CD8-positive, alpha-beta memory T cell (primary cell): ENCODE measurements around the gene SOAT2. TPM values are rescaled to one million over a fixed set of nuclear protein-coding genes. Genes with fewer than 3 reads are reported as not detected.

Experiments used
- CTCF ChIA-PET: fragments of 350-600 bp; sonication (Branson Sonifier 250); formaldehyde crosslinking; loops from one replicate; lab custom pipeline; 2021; ENCODE audit warnings: antibody characterized with exemption; lab: Charles Lee
- POLR2A ChIA-PET: fragments of 350-600 bp; sonication (Branson Sonifier 250); formaldehyde crosslinking; loops from one replicate; lab custom pipeline; 2021; ENCODE audit warnings: antibody characterized with exemption; lab: Charles Lee
- DNase-seq, 5 donors: peaks; one replicate each; pipeline versions ENCODE4 v3.0.0 to v3.0.0-alpha.2; 2020 to 2022; ENCODE audit warnings: mixed read lengths in 1 of 5
- H3K27ac ChIP-seq: one replicate; pipeline ENCODE4 v1.7.0; 2013; ENCODE audit warnings: low read depth, mild to moderate bottlenecking, low read length, moderate library complexity
- H3K27me3 ChIP-seq: 2 replicates; pipeline ENCODE4 v1.7.0; 2013; ENCODE audit warnings: low read length, mild to moderate bottlenecking; ENCODE audit not compliant: insufficient read depth, poor library complexity, severe bottlenecking
- H3K36me3 ChIP-seq: 2 replicates; pipeline ENCODE4 v1.7.0; 2013; ENCODE audit warnings: mild to moderate bottlenecking, low read length, moderate library complexity; ENCODE audit not compliant: insufficient read depth
- H3K4me1 ChIP-seq: 2 replicates; pipeline ENCODE4 v1.7.0; 2013; ENCODE audit warnings: mild to moderate bottlenecking, low read length, moderate library complexity; ENCODE audit not compliant: insufficient read depth
- H3K4me3 ChIP-seq: 2 replicates; pipeline ENCODE4 v1.7.0; 2013; ENCODE audit warnings: mild to moderate bottlenecking, low read length
- H3K9me3 ChIP-seq: 2 replicates; pipeline ENCODE4 v1.7.0; 2013; ENCODE audit warnings: mild to moderate bottlenecking, low read length
- H3K27ac Mint-ChIP-seq, 8 donors: one replicate each; pipeline ENCODE4 v1.8.0; 2020 to 2021; ENCODE audit warnings: mixed read lengths in 8 of 8, mild to moderate bottlenecking in 6 of 8, inconsistent platforms in 3 of 8, moderate library complexity in 3 of 8
- H3K27me3 Mint-ChIP-seq, 2 donors: one replicate each; pipeline ENCODE4 v1.8.0; 2020 to 2021; ENCODE audit warnings: mixed read lengths in 2 of 2, mild to moderate bottlenecking in 1 of 2, moderate library complexity in 1 of 2
- H3K36me3 Mint-ChIP-seq, 3 donors: one replicate each; pipeline ENCODE4 v1.8.0; 2020 to 2021; ENCODE audit warnings: mixed read lengths in 3 of 3, inconsistent platforms in 1 of 3, mild to moderate bottlenecking in 1 of 3
- H3K4me1 Mint-ChIP-seq, 3 donors: one replicate each; pipeline ENCODE4 v1.8.0; 2020 to 2021; ENCODE audit warnings: mixed read lengths in 3 of 3, inconsistent platforms in 1 of 3, mild to moderate bottlenecking in 1 of 3
- H3K4me3 Mint-ChIP-seq, 7 donors: one replicate each; pipeline ENCODE4 v1.8.0; 2020 to 2021; ENCODE audit warnings: mixed read lengths in 7 of 7, mild to moderate bottlenecking in 6 of 7, moderate library complexity in 4 of 7, inconsistent platforms in 2 of 7
- H3K9me3 Mint-ChIP-seq, 5 donors: one replicate each; pipeline ENCODE4 v1.8.0; 2020 to 2022; ENCODE audit warnings: mixed read lengths in 5 of 5, mild to moderate bottlenecking in 3 of 5, moderate library complexity in 2 of 5, inconsistent platforms in 1 of 5
- polyA plus RNA-seq: library from polyadenylated mRNA; unstranded; fragments of 300-500 nt; fragmentation: Illumina TruSeq; gene quantifications from one replicate; pipeline ENCODE4 v1.2.3, GENCODE V29; 2021
- total RNA-seq, 2 experiments: library from RNA; stranded (reverse); gene quantifications; one replicate each; pipeline ENCODE4 v1.2.3, GENCODE V29; 2021

SOAT2 gene
- total and polyA plus RNA-seq, 3 experiments from 2014 or later = 0.48 to 1.00 (median 0.76) TPM

DNA sequence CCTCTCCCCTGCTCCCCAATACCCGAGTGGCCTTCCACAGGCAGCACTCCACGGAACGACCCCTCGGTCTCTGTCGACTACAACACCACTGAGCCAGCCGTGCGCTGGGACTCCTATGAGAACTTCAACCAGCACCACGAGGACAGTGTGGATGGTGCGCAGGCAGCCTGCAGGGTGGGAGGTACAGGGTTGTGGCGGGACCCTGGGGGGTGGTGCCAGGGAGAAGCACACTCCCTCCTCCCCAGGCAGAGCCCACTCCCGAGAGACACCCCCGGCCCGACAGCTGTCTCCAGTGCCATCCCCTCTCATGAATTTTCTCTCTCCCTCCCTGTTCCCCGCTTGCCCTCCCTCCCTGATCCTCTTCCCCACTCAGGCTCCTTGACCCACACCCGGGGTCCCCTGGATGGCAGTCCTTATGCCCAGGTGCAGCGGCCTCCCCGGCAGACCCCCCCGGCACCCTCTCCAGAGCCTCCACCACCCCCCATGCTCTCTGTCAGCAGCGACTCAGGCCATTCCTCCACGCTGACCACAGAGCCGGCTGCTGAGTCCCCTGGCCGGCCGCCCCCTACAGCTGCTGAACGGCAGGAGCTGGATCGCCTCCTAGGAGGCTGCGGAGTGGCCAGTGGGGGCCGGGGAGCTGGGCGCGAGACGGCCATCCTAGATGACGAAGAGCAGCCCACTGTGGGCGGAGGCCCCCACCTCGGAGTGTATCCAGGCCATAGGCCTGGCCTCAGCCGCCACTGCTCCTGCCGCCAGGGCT, 44.4 kb upstream of the SOAT2 start:
- H3K27ac ChIP-seq = no peak overlapping the region
- CTCF ChIA-PET = interaction anchor here (2.0 to 10.9 kb wide), 2 partner anchors 11 to 38 kb away, joined by 5 to 243 read pairs; partner anchors contain the start of genes IGFBP6 and SOAT2
- Mint-ChIP-seq H3K27ac (no peak overlapping the region), H3K4me3 (no peak overlapping the region), H3K4me1 (peaks cover 5 to 11% (median 11%) of the 10 kb centered on the region in 3 donors), H3K27me3 (no peaks in the 10 kb centered on the region), H3K9me3 (no peaks in the 10 kb centered on the region), H3K36me3 (peaks cover 0 to 12% (median 0%) of the 10 kb centered on the region in 3 donors)
- no peaks in the 10 kb centered on the region for H3K27me3 ChIP-seq
- POLR2A ChIA-PET = no interaction called here
- no peak for DNase-seq
- peaks cover under 1% of the 10 kb centered on the region for H3K4me1 ChIP-seq
- H3K36me3 ChIP-seq = no peaks in the 10 kb centered on the region
- H3K4me3 ChIP-seq = no peak overlapping the region
- H3K9me3 ChIP-seq = no peaks in the 10 kb centered on the region

DNA sequence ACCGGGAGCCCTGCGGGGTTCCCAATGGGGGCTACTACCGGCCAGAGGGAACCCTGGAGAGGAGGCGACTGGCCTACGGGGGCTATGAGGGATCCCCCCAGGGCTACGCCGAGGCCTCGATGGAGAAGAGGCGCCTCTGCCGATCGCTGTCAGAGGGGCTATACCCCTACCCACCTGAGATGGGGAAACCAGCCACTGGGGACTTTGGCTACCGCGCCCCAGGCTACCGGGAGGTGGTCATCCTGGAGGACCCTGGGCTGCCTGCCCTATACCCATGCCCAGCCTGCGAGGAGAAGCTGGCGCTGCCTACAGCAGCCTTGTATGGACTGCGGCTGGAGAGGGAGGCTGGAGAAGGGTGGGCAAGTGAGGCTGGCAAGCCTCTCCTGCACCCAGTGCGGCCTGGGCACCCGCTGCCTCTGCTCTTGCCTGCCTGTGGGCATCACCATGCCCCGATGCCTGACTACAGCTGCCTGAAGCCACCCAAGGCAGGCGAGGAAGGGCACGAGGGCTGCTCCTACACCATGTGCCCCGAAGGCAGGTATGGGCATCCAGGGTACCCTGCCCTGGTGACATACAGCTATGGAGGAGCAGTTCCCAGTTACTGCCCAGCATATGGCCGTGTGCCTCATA, 43.7 kb upstream of the SOAT2 start:
- H3K9me3 ChIP-seq = no peaks in the 10 kb centered on the region
- peaks cover 0 to 6% (median 4%) of the 10 kb centered on the region in 3 donors for H3K4me1 Mint-ChIP-seq
- no peaks in the 10 kb centered on the region for H3K27me3 Mint-ChIP-seq
- no peak overlapping the region for H3K27ac ChIP-seq
- no peaks in the 10 kb centered on the region for H3K36me3 ChIP-seq
- ChIA-PET CTCF (interaction anchor here (10.9 kb wide), 1 partner anchor 37 kb away, joined by 243 read pairs; the partner anchor contains the start of genes IGFBP6 and SOAT2), POLR2A (interaction anchor here (2.1 kb wide), 1 partner anchor 12 kb away, joined by 8 read pairs; no protein-coding TSS in a partner anchor)
- H3K27me3 ChIP-seq = no peaks in the 10 kb centered on the region
- no peaks in the 10 kb centered on the region for H3K9me3 Mint-ChIP-seq
- no peak for DNase-seq
- no peak overlapping the region for H3K4me3 ChIP-seq
- H3K4me1 ChIP-seq = no peaks in the 10 kb centered on the region
- H3K4me3 Mint-ChIP-seq = no peak overlapping the region
- H3K27ac Mint-ChIP-seq = peak overlapping the region in 1 of 8 donors; percentile 24
- peaks cover 0 to 16% (median 0%) of the 10 kb centered on the region in 3 donors for H3K36me3 Mint-ChIP-seq

GRCh38 chr12:53060064-53060720, 43.1 kb upstream of the SOAT2 start:
- Histone ChIP-seq H3K27me3 (no peaks in the 10 kb centered on the region), H3K4me3 (no peak overlapping the region), H3K36me3 (peaks cover 4% of the 10 kb centered on the region), H3K27ac (no peak overlapping the region), H3K9me3 (no peaks in the 10 kb centered on the region), H3K4me1 (no peaks in the 10 kb centered on the region)
- peaks cover 0 to 6% (median 4%) of the 10 kb centered on the region in 3 donors for H3K4me1 Mint-ChIP-seq
- DNase-seq = no peak
- H3K27ac Mint-ChIP-seq = peak overlapping the region in 2 of 8 donors; percentile 54 to 66
- H3K9me3 Mint-ChIP-seq = no peaks in the 10 kb centered on the region
- no peaks in the 10 kb centered on the region for H3K27me3 Mint-ChIP-seq
- H3K36me3 Mint-ChIP-seq = peaks cover 0 to 22% (median 3%) of the 10 kb centered on the region in 3 donors
- ChIA-PET CTCF (interaction anchor here (10.9 kb wide), 1 partner anchor 36 kb away, joined by 243 read pairs; the partner anchor contains the start of genes IGFBP6 and SOAT2), POLR2A (interaction anchor here (2.1 kb wide), 1 partner anchor 13 kb away, joined by 8 read pairs; no protein-coding TSS in a partner anchor)
- no peak overlapping the region for H3K4me3 Mint-ChIP-seq

DNA sequence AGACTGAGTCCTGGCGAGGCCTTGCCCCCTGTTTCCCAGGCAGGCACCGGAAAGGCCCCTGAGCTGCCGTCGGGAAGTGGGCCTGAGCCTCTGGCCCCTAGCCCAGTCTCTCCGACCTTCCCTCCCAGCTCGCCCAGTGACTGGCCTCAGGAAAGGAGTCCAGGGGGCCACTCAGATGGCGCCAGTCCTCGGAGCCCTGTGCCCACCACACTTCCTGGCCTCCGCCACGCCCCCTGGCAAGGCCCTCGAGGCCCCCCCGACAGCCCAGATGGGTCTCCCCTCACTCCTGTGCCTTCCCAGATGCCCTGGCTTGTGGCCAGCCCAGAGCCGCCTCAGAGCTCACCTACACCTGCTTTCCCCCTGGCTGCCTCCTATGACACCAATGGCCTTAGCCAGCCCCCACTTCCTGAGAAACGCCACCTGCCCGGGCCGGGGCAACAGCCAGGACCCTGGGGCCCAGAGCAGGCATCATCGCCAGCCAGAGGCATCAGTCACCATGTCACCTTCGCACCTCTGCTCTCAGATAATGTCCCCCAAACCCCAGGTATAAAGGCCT, 42.5 kb upstream of the SOAT2 start:
- peaks cover 2 to 6% (median 4%) of the 10 kb centered on the region in 3 donors for H3K4me1 Mint-ChIP-seq
- H3K36me3 Mint-ChIP-seq = peaks cover under 1 to 28% (median 4%) of the 10 kb centered on the region in 3 donors
- Histone ChIP-seq H3K4me3 (no peak overlapping the region), H3K27me3 (no peaks in the 10 kb centered on the region), H3K27ac (no peak overlapping the region), H3K36me3 (peaks cover 10% of the 10 kb centered on the region), H3K4me1 (peaks cover 1% of the 10 kb centered on the region), H3K9me3 (no peaks in the 10 kb centered on the region)
- no peak overlapping the region for H3K4me3 Mint-ChIP-seq
- ChIA-PET POLR2A (interaction anchor here (2.1 kb wide), 1 partner anchor 13 kb away, joined by 8 read pairs; no protein-coding TSS in a partner anchor), CTCF (interaction anchor here (1.1 to 10.9 kb wide), 5 partner anchors 9 to 285 kb away, joined by 3 to 243 read pairs (median 6); partner anchors contain the start of genes IGFBP6 and SOAT2)
- DNase-seq = no peak
- H3K27me3 Mint-ChIP-seq = no peaks in the 10 kb centered on the region
- no peaks in the 10 kb centered on the region for H3K9me3 Mint-ChIP-seq
- no peak overlapping the region for H3K27ac Mint-ChIP-seq

DNA sequence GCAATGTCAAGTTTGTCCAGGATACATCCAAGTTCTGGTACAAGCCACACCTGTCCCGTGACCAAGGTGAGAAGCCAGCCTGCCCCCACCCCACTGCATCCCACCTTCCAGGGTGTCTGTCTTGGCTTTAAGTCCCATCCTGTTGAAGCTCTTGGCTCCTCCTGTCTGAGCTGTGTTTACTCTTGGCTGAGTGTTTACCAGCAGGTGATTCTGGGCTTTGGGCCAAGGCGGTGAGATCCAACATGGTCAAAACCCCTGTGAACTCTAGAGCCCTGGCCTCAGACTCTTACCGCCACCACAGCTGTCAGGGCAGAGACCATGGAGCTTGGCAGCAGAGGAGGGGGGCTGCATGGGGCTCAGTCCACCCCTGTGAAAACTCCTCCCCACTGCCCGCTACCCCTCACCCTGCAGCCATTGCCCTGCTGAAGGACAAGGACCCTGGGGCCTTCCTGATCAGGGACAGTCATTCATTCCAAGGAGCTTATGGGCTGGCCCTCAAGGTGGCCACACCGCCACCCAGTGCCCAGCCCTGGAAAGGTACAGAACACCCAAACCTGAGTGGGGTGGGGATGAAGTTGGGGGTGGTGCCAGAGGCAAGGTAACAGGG, 41.8 kb upstream of the SOAT2 start:
- H3K36me3 Mint-ChIP-seq = peaks cover 4 to 35% (median 4%) of the 10 kb centered on the region in 3 donors
- Histone ChIP-seq H3K4me3 (no peak overlapping the region), H3K9me3 (no peaks in the 10 kb centered on the region), H3K4me1 (peaks cover 7% of the 10 kb centered on the region), H3K27ac (no peak overlapping the region), H3K36me3 (peaks cover 17% of the 10 kb centered on the region), H3K27me3 (no peaks in the 10 kb centered on the region)
- peak overlapping the region in 2 of 8 donors; percentile 23 to 80 for H3K27ac Mint-ChIP-seq
- CTCF ChIA-PET = interaction anchor here (1.1 to 10.9 kb wide), 5 partner anchors 10 to 284 kb away, joined by 3 to 243 read pairs (median 6); partner anchors contain the start of genes IGFBP6 and SOAT2
- peaks cover 8 to 13% (median 10%) of the 10 kb centered on the region in 3 donors for H3K4me1 Mint-ChIP-seq
- no peaks in the 10 kb centered on the region for H3K27me3 Mint-ChIP-seq
- DNase-seq = no peak
- H3K4me3 Mint-ChIP-seq = peak overlapping the region in 1 of 7 donors; percentile 44
- no peaks in the 10 kb centered on the region for H3K9me3 Mint-ChIP-seq
- POLR2A ChIA-PET = interaction anchor here (1.3 to 2.1 kb wide), 2 partner anchors 14 to 17 kb away, joined by 6 to 8 read pairs; partner anchors contain the start of gene SPRYD3

DNA sequence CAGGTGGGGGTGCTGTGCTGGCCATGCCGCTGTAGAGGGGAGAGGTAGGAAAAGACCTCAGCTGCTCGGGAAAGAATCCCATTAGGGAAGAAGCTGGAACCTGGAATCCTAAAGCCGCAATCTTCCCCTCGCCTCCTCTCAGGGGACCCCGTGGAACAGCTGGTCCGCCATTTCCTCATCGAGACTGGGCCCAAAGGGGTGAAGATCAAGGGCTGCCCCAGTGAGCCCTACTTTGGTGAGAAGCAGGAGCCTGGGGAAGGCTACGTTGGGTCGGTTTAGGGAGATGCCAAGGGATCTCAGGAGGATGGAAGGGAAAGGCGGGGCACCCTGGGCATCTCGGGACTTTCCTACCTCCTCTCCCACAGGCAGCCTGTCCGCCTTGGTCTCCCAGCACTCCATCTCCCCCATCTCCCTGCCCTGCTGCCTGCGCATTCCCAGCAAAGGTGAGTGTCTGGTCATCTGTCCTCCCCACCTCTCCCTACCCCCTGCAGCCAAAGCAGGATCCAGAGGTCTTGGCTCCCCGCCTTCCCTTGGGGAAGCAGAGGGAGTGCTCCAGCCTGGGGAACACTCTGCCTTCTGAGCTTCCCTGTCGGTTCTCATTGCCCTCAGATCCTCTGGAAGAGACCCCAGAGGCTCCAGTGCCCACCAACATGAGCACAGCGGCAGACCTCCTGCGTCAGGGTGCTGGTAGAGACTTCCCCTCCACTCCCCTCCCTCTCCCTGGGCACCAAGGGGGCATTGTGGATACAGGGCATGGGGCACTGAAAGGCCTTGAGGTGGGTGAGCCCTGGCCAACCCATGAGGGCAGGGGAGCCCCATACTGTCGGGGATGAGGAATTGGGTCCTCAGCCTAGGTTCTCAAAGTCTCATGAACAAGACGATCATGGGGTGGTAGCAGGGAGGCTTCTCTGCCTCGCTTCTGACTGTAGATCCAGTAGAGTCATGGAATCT, 41.0 kb upstream of the SOAT2 start:
- Mint-ChIP-seq H3K27me3 (no peaks in the 10 kb centered on the region), H3K9me3 (no peaks in the 10 kb centered on the region), H3K4me1 (peaks cover 8 to 15% (median 10%) of the 10 kb centered on the region in 3 donors), H3K27ac (peak overlapping the region in 2 of 8 donors; percentile 26 to 80), H3K4me3 (no peak overlapping the region), H3K36me3 (peaks cover 4 to 40% (median 4%) of the 10 kb centered on the region in 3 donors)
- Histone ChIP-seq H3K4me3 (no peak overlapping the region), H3K27me3 (no peaks in the 10 kb centered on the region), H3K27ac (no peak overlapping the region), H3K4me1 (peaks cover 7% of the 10 kb centered on the region), H3K36me3 (peaks cover 17% of the 10 kb centered on the region), H3K9me3 (no peaks in the 10 kb centered on the region)
- ChIA-PET CTCF (interaction anchor here (1.2 to 10.9 kb wide), 4 partner anchors 11 to 34 kb away, joined by 4 to 243 read pairs (median 8); partner anchors contain the start of genes IGFBP6 and SOAT2), POLR2A (interaction anchor here (1.2 to 2.1 kb wide), 3 partner anchors 15 to 17 kb away, joined by 3 to 8 read pairs (median 6); partner anchors contain the start of gene SPRYD3)
- DNase-seq = no peak
